ENCODE measurements around the gene TRIM62.
A peak's percentile ranks its signal among the peaks of the same experiment; 100 is the strongest.

The TRIM62 gene

GRCh38 chr1:33165209-33165608 lies 16.6 kb downstream of the TRIM62 start:
- no peak overlapping the region for H3K4me3 ChIP-seq (ENCODE audit: low read length)
- no peak for DNase-seq (ENCODE audit: low read depth, low spot score)

- H3K4me3 ChIP-seq (ENCODE audit: low read length) = no peak overlapping the region
- DNase-seq (ENCODE audit: low read depth, low spot score) = no peak
These were observed 18.0 kb downstream of the TRIM62 start for GRCh38 chr1:33163621-33164519.

GRCh38 chr1:33162141-33162540 lies 19.7 kb downstream of the TRIM62 start:
- H3K4me3 ChIP-seq (ENCODE audit: low read length) = no peak overlapping the region
- DNase-seq (ENCODE audit: low read depth, low spot score) = no peak

GRCh38 chr1:33161061-33161681 lies 20.7 kb downstream of the TRIM62 start:
- DNase-seq (ENCODE audit: low read depth, low spot score) = no peak
- H3K4me3 ChIP-seq (ENCODE audit: low read length) = no peak overlapping the region

- no peak overlapping the region for H3K4me3 ChIP-seq (ENCODE audit: low read length)
- DNase-seq (ENCODE audit: low read depth, low spot score) = no peak
These were observed 22.3 kb downstream of the TRIM62 start for GRCh38 chr1:33159577-33159976.

- no peak for DNase-seq (ENCODE audit: low read depth, low spot score)
- no peak overlapping the region for H3K4me3 ChIP-seq (ENCODE audit: low read length)
These were observed 23.5 kb downstream of the TRIM62 start for GRCh38 chr1:33158366-33158765.

GRCh38 chr1:33157131-33157530 lies 24.7 kb downstream of the TRIM62 start:
- no peak for DNase-seq (ENCODE audit: low read depth, low spot score)

GRCh38 chr1:33155877-33156538 lies 25.8 kb downstream of the TRIM62 start:
- H3K4me3 ChIP-seq (ENCODE audit: low read length) = no peak overlapping the region
- no peak for DNase-seq (ENCODE audit: low read depth, low spot score)

More at GRCh38 chr1:33157131-33157530, 24.7 kb downstream of the TRIM62 start:
- H3K4me3 ChIP-seq (ENCODE audit: low read length) = no peak overlapping the region

GRCh38 chr1:33153650-33154049 lies 28.2 kb downstream of the TRIM62 start:
- no peak for DNase-seq (ENCODE audit: low read depth, low spot score)
- no peak overlapping the region for H3K4me3 ChIP-seq (ENCODE audit: low read length)

- H3K4me3 ChIP-seq (ENCODE audit: low read length) = no peak overlapping the region
- peak; percentile 61 for DNase-seq (ENCODE audit: low read depth, low spot score)
These were observed 29.0 kb downstream of the TRIM62 start for GRCh38 chr1:33152685-33153432.

- H3K4me3 ChIP-seq (ENCODE audit: low read length) = no peak overlapping the region
- no peak for DNase-seq (ENCODE audit: low read depth, low spot score)
These were observed 30.7 kb downstream of the TRIM62 start for GRCh38 chr1:33151116-33151515.

- no peak for DNase-seq (ENCODE audit: low read depth, low spot score)
- no peak overlapping the region for H3K4me3 ChIP-seq (ENCODE audit: low read length)
These were observed 31.3 kb downstream of the TRIM62 start for GRCh38 chr1:33150522-33150921.

GRCh38 chr1:33149453-33150190 lies 32.2 kb downstream of the TRIM62 start:
- no peak for DNase-seq (ENCODE audit: low read depth, low spot score)
- H3K4me3 ChIP-seq (ENCODE audit: low read length) = no peak overlapping the region

GRCh38 chr1:33148615-33149014 lies 33.2 kb downstream of the TRIM62 start:
- no peak overlapping the region for H3K4me3 ChIP-seq (ENCODE audit: low read length)
- DNase-seq (ENCODE audit: low read depth, low spot score) = no peak

GRCh38 chr1:33147997-33148314 lies 33.9 kb downstream of the TRIM62 start:
- DNase-seq (ENCODE audit: low read depth, low spot score) = no peak
- H3K4me3 ChIP-seq (ENCODE audit: low read length) = no peak overlapping the region

- DNase-seq (ENCODE audit: low read depth, low spot score) = no peak
- no peak overlapping the region for H3K4me3 ChIP-seq (ENCODE audit: low read length)
These were observed 34.4 kb downstream of the TRIM62 start for GRCh38 chr1:33147275-33147996.

GRCh38 chr1:33146003-33146402 lies 35.8 kb downstream of the TRIM62 start:
- no peak for DNase-seq (ENCODE audit: low read depth, low spot score)
- H3K4me3 ChIP-seq (ENCODE audit: low read length) = no peak overlapping the region

- DNase-seq (ENCODE audit: low read depth, low spot score) = no peak
These were observed 38.1 kb downstream of the TRIM62 start for GRCh38 chr1:33143698-33144097.

More at GRCh38 chr1:33143698-33144097, 38.1 kb downstream of the TRIM62 start:
- H3K4me3 ChIP-seq (ENCODE audit: low read length) = no peak overlapping the region

Measured in Jurkat, Clone E6-1 (cell line).